GM21423 (cell line): Measurements from ENCODE around the gene DNAJC3.
"Not testable (repeated sequence)": the region's sequence is repeated elsewhere in the genome, so short reads cannot be mapped to it uniquely, and the experiment has no call there.

Experiments
- ATAC-seq: cut with Tn5 transposase; IDR thresholded peaks from one replicate; pipeline ENCODE4 v1.9.1; 2021; ENCODE audit warnings: mild to moderate bottlenecking, moderate library complexity; ENCODE audit not compliant: unreplicated experiment

DNAJC3 gene

DNA sequence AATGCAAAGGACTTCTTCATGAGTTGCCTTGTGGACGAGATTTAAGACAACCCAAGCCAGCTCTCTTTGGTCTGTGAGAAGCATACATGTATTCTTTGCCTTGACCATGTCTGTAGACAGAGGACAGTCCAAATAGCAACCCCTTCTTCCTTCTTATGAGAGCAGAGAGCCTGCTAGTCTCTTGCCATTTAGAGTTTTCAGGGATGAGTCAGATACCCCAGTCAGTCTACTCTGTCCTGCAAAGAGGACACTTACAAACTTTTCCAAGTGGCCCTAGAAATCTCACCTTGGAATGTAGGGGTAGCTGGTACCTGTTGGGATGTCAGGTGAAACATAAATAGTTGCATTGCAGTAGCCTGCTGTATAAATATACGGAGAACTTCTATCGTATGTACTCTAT, 36.7 kb downstream of the DNAJC3 start:
- ATAC-seq = no peak

DNA sequence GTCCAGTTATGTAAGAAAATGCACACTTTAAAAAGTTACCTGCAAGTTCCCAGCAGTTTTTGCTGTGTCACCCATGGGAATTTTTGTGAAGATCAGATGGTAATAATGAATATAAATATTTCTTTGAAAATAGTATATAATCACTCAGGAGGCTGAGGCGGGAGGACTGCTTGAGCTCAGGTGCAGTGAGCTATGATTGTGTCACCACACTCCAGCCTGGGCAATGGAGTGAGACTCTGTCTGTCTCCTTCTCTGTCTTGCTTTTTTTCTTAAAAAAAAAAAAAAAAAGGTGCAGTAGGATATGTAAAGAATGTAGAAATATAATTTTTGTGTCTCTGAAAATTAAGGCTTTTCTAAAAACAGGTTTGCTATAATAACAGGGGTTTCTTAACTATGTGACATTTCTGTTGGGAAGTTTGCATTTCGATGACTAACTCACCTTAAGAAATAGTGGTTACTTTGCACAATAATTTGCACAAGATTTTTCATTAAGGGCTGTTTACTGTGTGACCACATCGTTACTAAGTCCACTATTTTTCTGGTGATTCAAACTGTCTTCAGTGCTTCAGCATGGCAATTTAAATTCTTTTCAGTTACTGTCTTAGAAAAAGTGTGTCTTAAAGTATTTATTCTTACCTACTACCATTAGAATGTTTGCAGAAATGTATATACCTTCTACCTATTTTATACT, 37.3 kb downstream of the DNAJC3 start:
- ATAC-seq = no peak

DNA sequence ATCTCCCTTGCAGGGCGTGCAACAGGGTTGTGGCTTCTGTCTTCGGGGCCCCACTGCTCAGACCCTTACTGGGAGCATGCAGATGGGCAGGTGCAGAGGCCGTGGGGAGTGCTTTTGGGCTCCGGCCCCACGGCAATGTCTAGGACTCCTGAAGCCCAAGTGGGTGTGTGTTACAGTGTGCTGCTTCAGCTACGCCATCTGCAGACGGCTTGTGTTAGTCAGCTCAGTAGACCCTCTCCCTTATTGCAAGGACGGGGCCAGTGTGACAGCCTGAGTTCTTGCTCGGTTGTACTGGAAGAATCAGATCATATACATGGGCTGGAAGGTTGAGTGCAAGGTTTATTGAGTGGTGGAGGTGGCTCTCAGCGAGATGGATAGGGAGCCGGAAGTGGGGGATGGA, 39.3 kb downstream of the DNAJC3 start:
- ATAC-seq = no peak

DNA sequence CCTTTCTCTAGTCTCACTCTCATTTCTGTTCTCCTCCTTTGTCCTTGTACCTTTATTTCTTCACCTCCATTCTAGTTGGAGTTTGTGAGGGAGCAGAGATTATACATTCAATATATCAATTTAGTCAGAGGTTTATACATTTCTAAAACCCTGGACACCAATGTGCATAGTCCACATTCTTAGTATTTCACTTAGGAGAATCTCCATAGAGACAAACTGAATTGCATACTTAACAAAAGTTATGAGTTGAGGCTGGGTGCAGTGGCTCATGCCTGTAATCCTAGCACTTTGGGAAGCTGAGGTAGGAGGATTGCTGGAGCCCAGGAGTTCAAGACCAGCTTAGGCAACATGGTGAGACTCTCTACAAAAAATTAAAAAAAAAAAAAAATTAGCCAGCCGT, 45.3 kb downstream of the DNAJC3 start:
- no peak for ATAC-seq

DNA sequence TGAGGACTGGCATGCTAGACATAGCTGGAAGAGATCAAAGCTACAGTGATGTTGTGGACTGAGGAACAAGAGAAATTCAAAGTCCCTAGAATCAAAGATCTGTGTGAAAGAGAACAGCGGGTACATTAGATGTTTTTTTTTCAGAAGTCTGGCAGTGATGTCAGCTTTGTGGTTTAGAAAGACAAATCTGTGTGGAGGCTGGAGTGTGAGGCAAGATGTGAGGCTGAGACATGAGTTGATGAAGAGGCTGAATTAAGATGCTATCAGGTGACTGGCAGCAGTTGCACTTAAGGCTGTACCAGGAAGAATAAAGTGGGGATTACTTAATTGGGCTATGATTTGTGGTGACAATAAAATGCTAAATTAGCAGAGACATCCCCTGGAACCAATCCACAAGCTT, 46.5 kb downstream of the DNAJC3 start:
- no peak for ATAC-seq

DNA sequence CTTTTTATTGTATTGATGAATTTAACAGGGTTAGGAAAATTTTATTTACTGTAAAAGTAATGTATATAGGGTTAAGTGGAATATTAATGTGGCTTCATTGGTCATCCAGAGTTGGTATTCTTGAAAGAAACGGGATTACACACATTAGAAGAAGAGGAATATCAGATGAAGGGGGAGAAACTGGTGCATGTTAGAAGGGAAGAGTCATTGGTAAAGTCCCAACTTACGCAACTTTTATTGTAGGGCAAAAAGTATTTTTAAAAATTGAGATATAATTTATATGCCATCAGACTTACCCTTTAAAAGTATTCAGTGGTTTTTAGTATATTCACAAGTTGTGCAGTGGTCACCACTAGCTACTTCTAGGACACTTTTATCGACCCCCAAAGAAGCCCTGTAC, 47.3 kb downstream of the DNAJC3 start:
- ATAC-seq = no peak

DNA sequence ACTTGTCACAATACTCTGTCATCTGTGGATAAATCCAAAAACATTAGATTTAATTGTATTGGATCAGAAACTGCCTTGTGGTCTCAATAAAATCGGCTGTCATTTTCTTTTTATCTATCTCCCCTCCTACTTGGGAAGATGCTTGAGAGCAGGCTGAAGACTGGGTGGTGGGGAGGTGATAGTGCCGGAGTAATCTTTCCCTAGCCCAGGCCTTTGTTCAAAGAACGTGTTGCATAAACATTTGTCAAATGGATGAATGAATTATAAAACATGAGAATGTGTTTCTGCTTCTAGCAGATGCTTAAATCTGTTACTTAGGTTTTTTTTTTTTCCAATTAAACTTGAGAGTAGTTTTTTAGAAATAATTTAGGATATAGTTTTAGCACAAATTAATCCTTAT, 49.9 kb downstream of the DNAJC3 start:
- no peak for ATAC-seq

DNA sequence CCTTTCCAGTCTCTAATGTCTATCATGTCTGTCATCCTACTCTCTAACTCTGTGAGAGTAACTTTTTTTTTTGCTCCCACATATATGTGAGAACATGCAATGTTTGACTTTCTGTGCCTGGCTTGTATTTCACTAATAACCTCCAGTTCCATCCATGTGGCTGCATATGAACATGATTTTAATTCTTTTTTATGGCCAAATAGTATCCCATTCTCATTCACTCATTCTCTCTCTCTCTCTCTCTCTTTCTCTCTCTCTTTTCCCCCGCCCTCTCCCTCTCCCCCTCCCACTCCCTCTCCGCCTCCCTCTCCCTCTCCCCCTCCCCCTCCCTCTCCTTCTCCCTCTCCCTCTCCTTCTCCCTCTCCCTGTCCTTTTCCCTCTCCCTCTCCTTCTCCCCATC, 52.0 kb downstream of the DNAJC3 start:
- ATAC-seq = no peak

DNA sequence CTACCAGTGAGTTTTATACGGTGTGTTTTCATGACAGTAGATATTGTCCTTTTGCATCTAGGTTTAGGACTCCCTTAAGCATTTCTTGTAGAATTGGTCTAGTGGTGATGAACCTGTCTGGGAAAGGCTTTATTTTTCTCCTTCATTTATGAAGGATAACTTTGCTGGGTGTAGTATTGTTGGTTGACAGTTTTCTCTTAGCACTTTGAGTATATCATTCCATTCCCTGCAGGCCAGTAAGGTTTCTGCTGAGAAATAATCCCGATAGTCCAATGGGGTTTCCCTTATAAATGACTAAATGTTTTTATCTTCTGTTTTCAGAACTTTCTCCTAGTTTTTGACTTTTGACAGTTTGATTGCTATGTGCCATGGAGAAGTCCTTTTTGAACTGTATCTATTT, 57.2 kb downstream of the DNAJC3 start:
- ATAC-seq = no peak

DNA sequence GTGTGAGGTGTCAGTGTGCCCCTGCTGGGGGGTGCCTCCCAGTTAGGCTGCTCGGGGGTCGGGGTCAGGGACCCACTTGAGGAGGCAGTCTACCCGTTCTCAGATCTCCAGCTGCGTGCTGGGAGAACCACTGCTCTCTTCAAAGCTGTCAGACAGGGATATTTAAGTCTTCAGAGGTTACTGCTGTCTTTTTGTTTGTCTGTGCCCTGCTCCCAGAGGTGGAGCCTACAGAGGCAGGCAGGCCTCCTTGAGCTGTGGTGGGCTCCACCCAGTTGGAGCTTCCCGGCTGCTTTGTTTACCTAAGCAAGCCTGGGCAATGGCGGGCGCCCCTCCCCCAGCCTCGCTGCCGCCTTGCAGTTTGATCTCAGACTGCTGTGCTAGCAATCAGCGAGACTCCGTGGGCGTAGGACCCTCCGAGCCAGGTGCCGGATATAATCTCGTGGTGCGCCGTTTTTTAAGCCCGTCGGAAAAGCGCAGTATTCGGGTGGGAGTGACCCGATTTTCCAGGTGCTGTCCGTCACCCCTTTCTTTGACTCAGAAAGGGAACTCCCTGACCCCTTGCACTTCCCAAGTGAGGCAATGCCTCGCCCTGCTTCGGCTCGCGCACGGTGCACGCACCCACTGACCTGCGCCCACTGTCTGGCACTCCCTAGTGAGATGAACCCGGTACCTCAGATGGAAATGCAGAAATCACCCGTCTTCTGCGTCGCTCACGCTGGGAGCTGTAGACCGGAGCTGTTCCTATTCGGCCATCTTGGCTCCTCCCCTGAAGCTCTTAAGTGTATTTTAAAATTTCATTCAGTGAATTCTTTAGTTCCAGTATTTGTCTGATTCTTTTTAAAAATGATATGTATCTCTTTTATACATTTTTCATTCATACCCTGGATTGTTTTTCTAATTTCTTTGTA, 63.4 kb downstream of the DNAJC3 start:
- ATAC-seq = not testable (repeated sequence)

DNA sequence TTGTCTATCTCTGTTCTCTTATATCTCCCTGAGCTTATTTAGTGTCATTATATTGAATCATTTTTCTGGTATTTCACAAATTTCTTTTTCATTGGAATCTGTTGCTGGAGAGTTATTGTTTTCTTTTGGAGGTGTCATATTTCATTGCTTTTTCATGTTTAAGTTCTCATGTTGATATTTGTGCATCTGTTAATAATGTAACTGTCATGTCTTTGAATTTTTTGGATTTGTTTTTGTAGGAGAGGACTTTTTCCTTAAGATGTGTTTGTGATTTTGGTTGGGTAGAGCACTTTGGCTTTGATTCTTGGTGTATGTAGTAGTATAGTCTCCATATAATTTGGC, 64.0 kb downstream of the DNAJC3 start:
- no peak for ATAC-seq

DNA sequence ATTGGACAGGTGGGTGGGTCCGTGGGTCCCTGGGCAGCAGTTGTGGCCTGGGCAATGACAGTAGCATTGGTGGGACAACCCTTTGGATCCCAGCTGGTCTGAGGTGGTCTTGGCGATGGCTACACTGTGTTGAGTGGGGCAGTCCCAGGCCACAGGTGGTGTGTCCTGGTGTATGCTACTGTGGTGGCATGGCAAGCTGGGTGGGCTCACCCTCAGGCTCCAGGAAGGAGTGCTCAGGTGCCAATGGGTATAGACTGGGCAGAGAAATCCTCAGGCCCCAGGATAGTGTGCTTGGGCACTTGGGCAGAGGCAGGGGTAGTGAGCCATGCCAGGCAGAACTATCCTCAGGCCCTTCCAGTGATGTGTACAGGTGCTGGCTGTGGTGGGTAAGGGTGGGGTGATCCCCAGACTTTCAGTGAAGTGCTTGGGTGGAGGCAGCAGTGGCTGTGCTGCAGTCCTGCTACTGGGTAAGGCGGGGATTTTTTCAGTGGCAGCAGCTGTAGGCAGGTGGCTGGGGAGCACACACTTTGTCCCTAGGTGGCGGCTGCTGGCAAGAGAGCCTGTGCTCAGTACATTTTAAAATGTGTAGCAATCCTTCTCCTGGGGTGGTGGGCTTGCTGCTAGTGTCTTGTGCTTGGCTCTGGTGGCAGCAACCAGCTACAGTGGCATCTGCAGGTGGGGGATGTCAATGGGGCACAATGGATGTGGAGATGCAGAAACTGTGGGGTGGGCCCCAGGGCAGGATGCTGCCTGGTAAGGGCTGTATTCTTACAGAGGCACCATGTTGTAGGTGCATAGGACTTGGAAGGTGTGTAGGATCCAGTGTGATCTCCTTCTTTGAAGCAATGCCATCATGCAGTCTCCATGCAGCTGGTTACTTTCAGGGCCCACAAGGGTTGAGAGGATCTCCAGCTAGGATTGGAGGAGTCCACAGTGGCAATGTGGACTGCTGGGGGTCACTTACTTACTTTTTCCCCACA, 64.9 kb downstream of the DNAJC3 start:
- no peak for ATAC-seq

DNA sequence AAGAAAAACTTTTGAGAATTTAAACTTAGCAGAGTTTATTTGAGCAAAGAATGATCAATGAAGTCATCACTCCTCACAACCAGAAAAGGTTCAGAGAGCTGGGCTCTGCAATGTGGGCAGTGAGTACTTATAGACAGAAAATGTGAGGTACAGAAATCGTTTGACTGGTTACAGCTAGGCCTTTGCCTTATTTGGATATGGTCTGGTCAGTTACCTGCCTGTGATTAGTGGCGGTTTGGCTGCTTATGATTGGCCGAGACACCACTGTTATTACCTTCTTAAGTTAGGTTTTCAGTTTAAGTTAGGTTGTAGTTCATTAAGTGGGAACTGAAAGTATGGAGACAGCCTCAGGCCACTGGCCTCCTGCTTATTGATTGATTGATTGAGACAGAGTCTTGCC, 66.3 kb downstream of the DNAJC3 start:
- no peak for ATAC-seq

DNA sequence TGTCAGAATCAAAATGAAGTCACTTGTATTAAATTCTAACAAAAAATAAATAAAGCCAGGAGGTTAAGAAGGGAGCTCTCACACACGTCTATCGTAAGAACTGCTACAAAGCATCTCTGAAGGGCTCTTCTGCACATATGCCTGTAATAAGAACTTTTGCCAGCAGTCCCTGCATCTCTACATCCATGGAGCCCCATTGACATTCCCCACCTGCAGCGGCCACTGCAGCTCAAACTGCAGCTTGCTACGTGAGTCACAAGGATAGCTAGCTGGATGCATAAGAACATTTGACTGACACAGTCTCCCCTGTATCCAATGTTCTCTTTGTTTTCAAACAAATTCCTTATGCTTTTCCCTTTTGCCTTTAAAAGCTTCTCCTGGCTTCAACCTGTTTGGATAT, 68.3 kb downstream of the DNAJC3 start:
- ATAC-seq = no peak

DNA sequence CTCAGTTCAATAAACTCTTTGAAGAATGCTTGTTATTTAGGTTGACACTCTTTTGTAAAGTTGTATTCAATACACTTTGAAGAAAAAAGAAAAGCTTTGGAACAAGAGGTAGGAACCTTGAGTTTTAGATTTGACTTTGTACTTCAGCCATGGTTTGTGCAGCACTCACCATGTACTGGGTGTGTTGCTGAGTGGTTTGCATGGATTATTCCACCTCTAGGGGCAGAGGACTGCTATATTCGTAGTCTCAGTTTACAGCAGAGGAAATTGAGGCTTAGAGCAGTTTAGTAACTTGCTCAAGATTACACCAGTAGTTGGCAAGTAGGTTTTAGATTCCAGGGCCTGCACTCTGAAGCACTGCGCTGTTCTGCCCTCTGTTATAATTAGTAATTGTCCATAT, 68.8 kb downstream of the DNAJC3 start:
- no peak for ATAC-seq

DNA sequence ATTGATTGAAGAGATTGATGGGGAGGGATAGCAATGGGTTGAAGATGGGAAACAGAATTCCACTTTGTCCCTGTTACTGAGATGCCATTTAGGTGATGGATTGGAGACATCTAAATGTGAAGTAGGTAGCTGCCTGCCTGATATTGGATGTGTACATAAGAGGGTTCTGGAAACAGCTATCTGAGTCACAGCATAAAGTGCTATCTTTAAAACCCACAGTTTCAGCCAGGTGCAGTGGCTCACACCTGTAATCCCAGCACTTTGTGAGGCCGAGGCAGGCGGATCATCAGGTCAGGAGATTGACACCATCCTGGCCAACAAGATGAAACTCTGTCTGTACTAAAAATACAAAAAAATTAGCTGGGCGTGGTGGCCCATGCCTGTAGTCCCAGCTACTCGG, 72.6 kb downstream of the DNAJC3 start:
- ATAC-seq = no peak

DNA sequence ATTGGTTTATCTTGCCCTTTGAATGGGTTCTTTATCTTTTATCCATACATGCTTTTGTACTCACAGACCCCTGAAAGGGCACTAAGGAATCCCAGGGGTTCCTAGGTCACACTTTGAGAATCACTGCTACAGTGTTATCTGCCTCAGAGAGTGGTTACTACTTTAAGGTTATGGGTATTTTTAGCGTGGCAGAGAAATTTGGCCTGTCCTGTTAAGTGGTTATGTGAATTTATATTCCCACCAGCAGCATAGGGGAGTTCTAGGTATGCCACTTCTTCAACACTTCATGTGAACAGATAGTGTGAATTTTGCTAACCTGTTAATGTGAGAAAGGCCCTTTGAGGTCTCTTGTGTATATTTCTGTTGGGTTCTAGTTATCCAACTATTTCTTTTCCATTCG, 75.7 kb downstream of the DNAJC3 start:
- no peak for ATAC-seq

DNA sequence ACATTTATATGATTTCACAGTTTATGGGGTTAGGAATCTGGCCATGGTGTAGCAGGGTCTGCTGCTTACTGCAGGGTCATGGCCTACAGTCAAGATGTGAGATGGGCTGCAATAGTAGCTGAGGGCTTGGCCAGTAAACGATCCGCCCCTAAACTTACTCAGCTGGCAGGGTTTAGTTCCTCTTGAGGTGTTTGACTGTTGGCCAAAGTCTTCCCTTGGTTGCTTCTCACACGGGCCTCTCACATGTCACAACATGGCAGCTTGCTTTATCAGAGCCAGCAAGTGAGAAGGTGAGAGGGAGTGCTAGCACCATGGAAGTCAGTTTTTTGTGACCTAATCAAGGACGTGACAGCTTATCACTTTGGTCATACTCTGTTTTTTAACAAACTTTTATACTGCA, 77.1 kb downstream of the DNAJC3 start:
- no peak for ATAC-seq

DNA sequence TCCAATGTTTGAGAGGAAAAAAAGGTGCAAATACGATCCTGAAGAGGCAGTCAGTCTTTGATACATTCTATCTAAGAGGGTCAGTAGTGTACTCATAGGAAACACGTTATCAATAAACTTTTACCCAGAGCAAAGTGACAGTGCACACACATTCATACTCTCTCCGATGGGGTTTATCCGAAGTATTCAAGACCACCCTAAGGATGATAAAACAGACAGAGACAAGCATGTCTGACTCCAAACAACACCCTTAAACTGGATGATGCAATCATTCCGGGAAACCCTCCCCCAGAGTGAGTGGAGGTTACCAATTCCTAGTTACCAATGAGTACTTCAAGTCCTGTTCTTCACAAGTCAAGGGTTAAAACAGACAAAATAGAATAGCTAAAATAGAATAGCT, 79.1 kb downstream of the DNAJC3 start:
- no peak for ATAC-seq

DNA sequence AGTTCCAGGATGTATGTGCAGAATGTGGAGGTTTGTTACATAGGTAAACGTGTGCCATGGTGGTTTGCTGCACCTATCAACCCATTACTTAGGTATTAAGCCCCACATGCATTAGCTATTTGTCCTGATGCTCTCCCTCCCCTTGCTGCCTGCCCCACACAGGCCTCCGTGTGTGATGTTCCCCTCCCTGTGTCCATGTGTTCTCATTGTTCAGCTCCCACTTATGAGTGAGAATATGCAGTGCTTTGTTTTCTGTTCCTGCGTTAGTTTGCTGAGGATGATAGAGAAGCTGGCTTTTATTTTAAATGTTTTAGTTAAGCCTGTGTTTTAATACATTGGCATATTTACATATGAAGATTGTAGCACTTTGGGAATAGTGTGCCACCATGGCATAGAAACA, 85.7 kb downstream of the DNAJC3 start:
- ATAC-seq = not testable (repeated sequence)

DNA sequence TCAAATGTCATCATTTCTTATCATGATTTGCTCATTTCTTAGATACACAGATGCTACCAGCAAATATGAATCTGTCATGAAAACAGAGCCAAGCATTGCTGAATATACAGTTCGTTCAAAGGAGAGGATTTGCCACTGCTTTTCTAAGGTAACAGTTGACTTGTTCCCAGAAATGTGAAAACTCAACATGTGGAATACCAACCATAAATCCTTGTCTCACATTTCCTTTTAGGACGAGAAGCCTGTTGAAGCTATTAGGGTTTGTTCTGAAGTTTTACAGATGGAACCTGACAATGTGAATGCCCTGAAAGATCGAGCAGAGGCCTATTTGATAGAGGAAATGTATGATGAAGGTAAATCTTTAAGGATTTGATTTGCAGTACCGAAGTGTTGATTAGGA, 86.7 kb downstream of the DNAJC3 start:
- no peak for ATAC-seq
